H7 (cell line): Measurements from ENCODE around the gene PCDHA6. TPM values are rescaled to one million over a fixed set of nuclear protein-coding genes. Genes with fewer than 3 reads are reported as not detected.
A peak's percentile ranks its signal among the peaks of the same experiment; 100 is the strongest.
"Not testable (repeated sequence)": the region's sequence is repeated elsewhere in the genome, so short reads cannot be mapped to it uniquely, and the experiment has no call there.

Experiments
- DNase-seq: peaks from one replicate; pipeline ENCODE4 v3.0.0; 2012
- H3K27me3 ChIP-seq: 2 replicates; pipeline ENCODE4 v1.6.0; 2011; ENCODE audit warnings: mild to moderate bottlenecking, low read length; ENCODE audit not compliant: control insufficient read depth, insufficient read depth
- H3K36me3 ChIP-seq: replicated peaks from 2 replicates; pipeline ENCODE4 v1.5.1; 2011; ENCODE audit warnings: low read length; ENCODE audit not compliant: control insufficient read depth, insufficient read depth
- H3K4me3 ChIP-seq: 2 replicates; pipeline ENCODE4 v1.5.1; 2011; ENCODE audit warnings: low read depth, mild to moderate bottlenecking, control low read depth, low read length, moderate library complexity; ENCODE audit not compliant: insufficient read depth
- total RNA-seq: library from RNA; depleted of rRNA; stranded (reverse); fragments of >200 nt; shearing (Covaris generic); gene quantifications from 2 replicates; pipeline ENCODE4 v1.2.3, GENCODE V29; 2014; rRNA removed

PCDHA6 gene
- 0.30 and 0.42 TPM in 2 replicates for total RNA-seq

DNA sequence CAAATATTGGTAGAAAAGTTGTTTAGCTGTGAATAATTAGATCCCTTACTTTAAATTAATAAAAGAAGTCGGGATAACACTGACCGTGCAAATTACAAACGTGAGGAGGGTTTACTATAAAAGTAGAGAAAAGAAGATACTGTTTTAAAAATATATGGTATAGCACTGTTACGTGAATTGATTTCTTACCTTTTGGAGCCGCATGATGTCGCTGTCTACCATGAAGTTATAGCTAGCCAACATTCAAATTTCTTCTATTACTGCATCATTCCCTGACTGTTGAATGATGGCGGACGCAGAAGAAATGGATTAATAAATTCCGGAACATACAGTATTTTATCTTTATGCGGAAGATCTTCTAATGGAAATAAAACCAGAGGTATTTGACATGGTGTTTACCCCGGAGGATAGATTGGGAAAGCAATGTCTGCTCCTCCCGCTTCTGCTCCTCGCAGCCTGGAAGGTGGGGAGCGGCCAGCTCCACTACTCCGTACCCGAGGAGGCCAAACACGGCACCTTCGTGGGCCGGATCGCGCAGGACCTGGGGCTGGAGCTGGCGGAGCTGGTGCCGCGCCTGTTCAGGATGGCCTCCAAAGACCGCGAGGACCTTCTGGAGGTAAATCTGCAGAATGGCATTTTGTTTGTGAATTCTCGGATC is at the start of gene PCDHA6:
PCDHA6 (plus strand) TSS at position 257 of the 658 bp plus-strand sequence; CDS start at position 389, 132 bp downstream.
- no peak within 1 kb of the TSS for H3K4me3 ChIP-seq
- DNase-seq: no peak
- H3K36me3 ChIP-seq: no peaks in the 10 kb centered on the region
- H3K27me3 ChIP-seq: no peaks in the 10 kb centered on the region

DNA sequence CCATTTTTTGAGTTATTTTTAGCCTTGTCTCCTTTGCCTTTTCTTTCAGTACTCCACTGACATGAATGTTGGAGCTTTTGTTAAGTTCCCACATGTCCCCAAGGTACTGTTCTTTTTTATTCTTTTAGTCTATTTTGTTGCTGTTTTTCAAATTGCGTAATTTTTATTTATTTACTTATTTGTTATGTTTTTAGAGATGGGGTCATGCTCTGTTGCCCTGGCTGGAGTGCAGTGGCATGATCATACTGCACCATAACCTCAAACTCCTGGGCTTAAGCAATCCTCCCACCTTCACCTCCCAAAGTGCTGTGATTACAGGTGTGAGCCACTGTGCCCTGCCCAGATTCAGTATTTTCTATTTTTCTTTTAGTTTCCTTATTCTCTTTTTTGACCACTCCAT is 47.2 kb upstream of the PCDHA6 start:
- DNase-seq: no peak
- Histone ChIP-seq H3K4me3 (no peak overlapping the region), H3K27me3 (no peaks in the 10 kb centered on the region), H3K36me3 (no peaks in the 10 kb centered on the region)

- no peak for DNase-seq
- Histone ChIP-seq H3K4me3 (no peak within 1 kb of the TSS), H3K36me3 (no peaks in the 10 kb centered on the region), H3K27me3 (no peaks in the 10 kb centered on the region)
These were observed 41.7 kb upstream of the PCDHA6 start, which contains the start of gene PCDHA1 for GRCh38 chr5:140785905-140786686. Gene PCDHA1 (plus strand): TSS chr5:140786140.

- not testable (repeated sequence) for H3K4me3 ChIP-seq, DNase-seq, H3K36me3 ChIP-seq, H3K27me3 ChIP-seq
These were observed 40.3 kb upstream of the PCDHA6 start for GRCh38 chr5:140787422-140787821.

DNA sequence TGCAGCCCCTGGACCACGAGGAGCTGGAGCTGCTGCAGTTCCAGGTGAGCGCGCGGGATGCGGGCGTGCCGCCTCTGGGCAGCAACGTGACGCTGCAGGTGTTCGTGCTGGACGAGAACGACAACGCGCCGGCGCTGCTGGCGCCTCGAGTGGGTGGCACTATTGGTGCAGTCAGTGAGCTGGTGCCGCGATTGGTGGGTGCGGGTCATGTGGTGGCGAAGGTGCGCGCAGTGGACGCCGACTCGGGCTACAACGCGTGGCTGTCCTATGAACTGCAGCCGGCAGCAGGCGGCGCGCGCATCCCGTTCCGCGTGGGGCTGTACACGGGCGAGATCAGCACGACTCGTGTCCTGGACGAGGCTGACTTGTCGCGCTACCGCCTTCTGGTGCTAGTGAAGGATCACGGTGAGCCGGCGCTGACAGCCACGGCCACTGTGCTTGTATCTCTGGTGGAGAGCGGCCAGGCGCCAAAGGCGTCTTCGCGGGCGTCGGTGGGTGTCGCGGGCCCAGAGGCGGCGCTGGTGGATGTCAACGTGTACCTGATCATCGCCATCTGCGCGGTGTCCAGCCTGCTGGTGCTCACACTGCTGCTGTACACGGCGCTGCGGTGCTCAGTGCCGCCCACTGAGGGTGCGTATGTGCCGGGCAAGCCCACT is 39.8 kb upstream of the PCDHA6 start:
- not testable (repeated sequence) for H3K4me3 ChIP-seq, DNase-seq, H3K27me3 ChIP-seq, H3K36me3 ChIP-seq

GRCh38 chr5:140791089-140791488 is 36.7 kb upstream of the PCDHA6 start:
- no peaks in the 10 kb centered on the region for H3K27me3 ChIP-seq
- no peak for DNase-seq
- no peak overlapping the region for H3K4me3 ChIP-seq
- H3K36me3 ChIP-seq: no peaks in the 10 kb centered on the region

- peak; percentile 74 for DNase-seq
- H3K36me3 ChIP-seq: no peaks in the 10 kb centered on the region
- peak within 1 kb of the TSS; percentile 22; the same call in 1 of the 2 replicates for H3K4me3 ChIP-seq
- no peaks in the 10 kb centered on the region for H3K27me3 ChIP-seq
These were observed 33.0 kb upstream of the PCDHA6 start, which contains the start of gene PCDHA2 for GRCh38 chr5:140794595-140795258. Gene PCDHA2 (plus strand): TSS chr5:140794852.

DNA sequence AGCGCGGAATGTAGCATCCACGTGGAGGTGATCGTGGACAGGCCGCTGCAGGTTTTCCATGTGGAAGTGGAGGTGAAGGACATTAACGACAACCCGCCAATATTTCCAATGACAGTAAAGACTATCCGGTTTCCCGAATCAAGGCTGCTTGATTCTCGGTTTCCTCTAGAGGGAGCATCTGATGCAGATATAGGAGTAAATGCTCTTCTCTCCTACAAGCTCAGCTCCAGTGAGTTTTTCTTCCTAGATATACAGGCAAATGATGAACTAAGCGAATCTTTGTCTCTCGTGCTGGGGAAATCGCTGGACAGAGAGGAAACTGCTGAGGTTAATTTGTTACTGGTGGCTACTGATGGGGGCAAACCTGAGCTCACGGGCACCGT is 32.5 kb upstream of the PCDHA6 start:
- Histone ChIP-seq H3K36me3 (no peaks in the 10 kb centered on the region), H3K27me3 (no peaks in the 10 kb centered on the region), H3K4me3 (peak overlapping the region; percentile 22; the same call in 1 of the 2 replicates)
- peak; percentile 83 for DNase-seq

DNA sequence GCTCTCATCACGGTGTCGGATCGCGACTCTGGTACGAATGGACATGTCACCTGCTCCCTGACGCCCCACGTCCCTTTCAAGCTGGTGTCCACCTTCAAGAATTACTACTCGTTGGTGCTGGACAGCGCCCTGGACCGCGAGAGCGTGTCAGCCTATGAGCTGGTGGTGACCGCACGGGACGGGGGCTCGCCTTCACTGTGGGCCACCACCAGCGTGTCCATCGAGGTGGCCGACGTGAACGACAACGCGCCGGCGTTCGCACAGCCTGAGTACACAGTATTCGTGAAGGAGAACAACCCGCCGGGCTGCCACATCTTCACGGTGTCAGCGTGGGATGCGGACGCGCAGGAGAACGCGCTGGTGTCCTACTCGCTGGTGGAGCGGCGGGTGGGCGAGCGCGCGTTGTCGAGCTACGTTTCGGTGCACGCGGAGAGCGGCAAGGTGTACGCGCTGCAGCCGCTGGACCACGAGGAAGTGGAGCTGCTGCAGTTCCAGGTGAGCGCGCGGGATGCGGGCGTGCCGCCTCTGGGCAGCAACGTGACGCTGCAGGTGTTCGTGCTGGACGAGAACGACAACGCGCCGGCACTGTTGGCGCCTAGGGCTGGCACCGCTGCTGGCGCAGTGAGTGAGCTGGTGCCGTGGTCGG is 31.6 kb upstream of the PCDHA6 start:
- not testable (repeated sequence) for DNase-seq, H3K36me3 ChIP-seq

GRCh38 chr5:140796718-140797095 is 31.1 kb upstream of the PCDHA6 start:
- no peaks in the 10 kb centered on the region for H3K36me3 ChIP-seq
- no peaks in the 10 kb centered on the region for H3K27me3 ChIP-seq
- DNase-seq: no peak
- no peak overlapping the region for H3K4me3 ChIP-seq

More for the DNA sequence above, 31.6 kb upstream of the PCDHA6 start:
- H3K27me3 ChIP-seq, H3K4me3 ChIP-seq: not testable (repeated sequence)

- no peaks in the 10 kb centered on the region for H3K27me3 ChIP-seq
- no peak for DNase-seq
- H3K36me3 ChIP-seq: no peaks in the 10 kb centered on the region
- no peak within 1 kb of the TSS for H3K4me3 ChIP-seq
These were observed 26.8 kb upstream of the PCDHA6 start, which contains the start of gene PCDHA3 for GRCh38 chr5:140800816-140801493. Gene PCDHA3 (plus strand): TSS chr5:140801057.

GRCh38 chr5:140801494-140801841 is 26.3 kb upstream of the PCDHA6 start:
- no peak overlapping the region for H3K4me3 ChIP-seq
- H3K36me3 ChIP-seq: no peaks in the 10 kb centered on the region
- no peaks in the 10 kb centered on the region for H3K27me3 ChIP-seq
- DNase-seq: no peak

GRCh38 chr5:140802381-140802780 is 25.4 kb upstream of the PCDHA6 start:
- H3K4me3 ChIP-seq, DNase-seq, H3K27me3 ChIP-seq: not testable (repeated sequence)

More at GRCh38 chr5:140802381-140802780, 25.4 kb upstream of the PCDHA6 start:
- not testable (repeated sequence) for H3K36me3 ChIP-seq
